ENCODE results near the gene SLC30A9. TPM values are rescaled to one million over a fixed set of nuclear protein-coding genes. Genes with fewer than 3 reads are reported as not detected.
A peak's percentile ranks its signal among the peaks of the same experiment; 100 is the strongest.

SLC30A9 gene
- total RNA-seq, 1 donor, result 58.3 TPM

DNA sequence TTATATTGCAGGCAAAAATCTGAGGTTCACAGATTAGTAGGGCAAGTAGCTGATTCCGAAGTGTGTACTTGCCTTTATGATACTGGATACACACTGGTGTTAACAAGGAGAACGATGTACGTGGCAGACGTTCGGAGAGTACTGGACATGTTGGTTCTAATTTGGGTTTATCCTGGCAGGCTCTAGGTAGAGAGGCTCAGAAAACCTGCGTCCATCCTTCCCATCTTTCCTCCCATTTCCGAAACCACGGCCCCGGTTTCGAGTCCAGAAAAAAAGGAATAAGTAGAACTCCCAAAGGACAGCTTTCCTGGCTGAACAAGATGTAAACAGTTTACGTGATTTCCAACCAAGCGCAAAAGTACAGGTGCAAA lies 351 bp upstream of the SLC30A9 start:
- Histone ChIP-seq H3K27ac (ENCODE audit: low read depth, low read length) (peak overlapping the region; percentile 91), H3K36me3 (ENCODE audit: insufficient read depth, low read length) (no peaks in the 10 kb centered on the region), H3K4me2 (ENCODE audit: insufficient read depth, low read length) (peak overlapping the region; percentile 81), H3K4me3 (ENCODE audit: insufficient read depth, low read length) (peak overlapping the region; percentile 89), H3K79me2 (ENCODE audit: insufficient read depth, low read length) (peaks cover 49% of the 10 kb centered on the region), H3K4me1 (ENCODE audit: insufficient read depth, low read length) (peaks cover 18% of the 10 kb centered on the region), H2AFZ (ENCODE audit: low read length) (peak overlapping the region; percentile 91), H3K27me3 (ENCODE audit: insufficient read depth, low read length) (no peaks in the 10 kb centered on the region), H3K9me3 (ENCODE audit: low read depth, low read length) (no peaks in the 10 kb centered on the region), H4K20me1 (ENCODE audit: insufficient read depth, low read length) (peaks cover 10% of the 10 kb centered on the region)
- no peak for DNase-seq (ENCODE audit: insufficient read length, low spot score, missing footprints)
- TF ChIP-seq, protein P1, sequence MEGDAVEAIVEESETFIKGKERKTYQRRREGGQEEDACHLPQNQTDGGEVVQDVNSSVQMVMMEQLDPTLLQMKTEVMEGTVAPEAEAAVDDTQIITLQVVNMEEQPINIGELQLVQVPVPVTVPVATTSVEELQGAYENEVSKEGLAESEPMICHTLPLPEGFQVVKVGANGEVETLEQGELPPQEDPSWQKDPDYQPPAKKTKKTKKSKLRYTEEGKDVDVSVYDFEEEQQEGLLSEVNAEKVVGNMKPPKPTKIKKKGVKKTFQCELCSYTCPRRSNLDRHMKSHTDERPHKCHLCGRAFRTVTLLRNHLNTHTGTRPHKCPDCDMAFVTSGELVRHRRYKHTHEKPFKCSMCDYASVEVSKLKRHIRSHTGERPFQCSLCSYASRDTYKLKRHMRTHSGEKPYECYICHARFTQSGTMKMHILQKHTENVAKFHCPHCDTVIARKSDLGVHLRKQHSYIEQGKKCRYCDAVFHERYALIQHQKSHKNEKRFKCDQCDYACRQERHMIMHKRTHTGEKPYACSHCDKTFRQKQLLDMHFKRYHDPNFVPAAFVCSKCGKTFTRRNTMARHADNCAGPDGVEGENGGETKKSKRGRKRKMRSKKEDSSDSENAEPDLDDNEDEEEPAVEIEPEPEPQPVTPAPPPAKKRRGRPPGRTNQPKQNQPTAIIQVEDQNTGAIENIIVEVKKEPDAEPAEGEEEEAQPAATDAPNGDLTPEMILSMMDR (IDR thresholded peaks at IDR 0.05; ENCODE audit: extremely low read depth, low read depth, low read length), result no peak

DNA sequence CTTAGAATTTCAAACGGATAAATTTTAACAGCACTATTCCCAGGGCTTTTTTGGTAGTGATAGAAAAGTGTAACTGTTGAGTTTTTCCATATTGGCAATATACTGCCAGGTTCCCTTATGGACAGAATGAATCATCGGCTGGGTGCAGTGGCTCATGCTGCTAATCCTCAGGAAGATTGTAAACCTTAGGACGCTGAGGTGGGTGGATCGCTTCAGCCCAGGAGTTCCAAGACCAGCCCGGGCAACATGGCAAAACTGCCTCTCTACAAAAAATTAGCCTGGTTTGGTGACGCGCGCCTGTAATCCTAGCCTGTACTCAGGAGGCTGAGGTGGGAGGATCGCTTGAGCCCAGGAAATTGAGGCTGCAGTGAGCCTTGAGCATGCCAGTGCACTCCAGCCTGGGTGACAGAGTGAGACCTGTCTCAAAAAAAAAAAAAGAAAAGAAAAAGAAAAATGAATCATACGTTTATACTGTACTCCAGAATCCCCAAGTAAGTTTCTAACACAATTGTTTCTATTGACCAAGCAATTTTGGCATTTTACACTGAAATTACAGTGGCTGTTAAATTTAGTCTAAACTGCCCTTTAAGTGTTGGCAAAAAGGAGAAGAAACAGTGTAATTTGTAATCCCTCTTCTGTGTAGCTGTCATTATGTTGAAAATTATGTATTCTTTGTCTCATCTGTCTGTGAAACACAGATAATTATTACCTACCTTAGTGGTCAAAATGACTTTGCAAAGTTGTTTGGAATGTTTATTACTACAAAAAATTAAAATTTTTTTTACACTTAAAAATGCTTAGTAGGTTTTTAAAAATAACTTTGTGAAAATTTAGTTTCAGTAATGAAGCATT lies 1.8 kb downstream of the SLC30A9 start:
- no peaks in the 10 kb centered on the region for H3K9me3 ChIP-seq (ENCODE audit: low read depth, low read length)
- H3K36me3 ChIP-seq (ENCODE audit: insufficient read depth, low read length), result no peaks in the 10 kb centered on the region
- H3K4me3 ChIP-seq (ENCODE audit: insufficient read depth, low read length), result peak overlapping the region; percentile 89
- peak overlapping the region; percentile 91 for H3K27ac ChIP-seq (ENCODE audit: low read depth, low read length)
- peaks cover 18% of the 10 kb centered on the region for H3K4me1 ChIP-seq (ENCODE audit: insufficient read depth, low read length)
- H3K4me2 ChIP-seq (ENCODE audit: insufficient read depth, low read length), result peak overlapping the region; percentile 81
- TF ChIP-seq, protein P1 (IDR thresholded peaks at IDR 0.05; ENCODE audit: extremely low read depth, low read depth, low read length), result no peak
- H3K27me3 ChIP-seq (ENCODE audit: insufficient read depth, low read length), result no peaks in the 10 kb centered on the region
- no peak for DNase-seq (ENCODE audit: insufficient read length, low spot score, missing footprints)
- no peak overlapping the region for H2AFZ ChIP-seq (ENCODE audit: low read length)
- H4K20me1 ChIP-seq (ENCODE audit: insufficient read depth, low read length), result peaks cover 13% of the 10 kb centered on the region
- H3K79me2 ChIP-seq (ENCODE audit: insufficient read depth, low read length), result peaks cover 69% of the 10 kb centered on the region

DNA sequence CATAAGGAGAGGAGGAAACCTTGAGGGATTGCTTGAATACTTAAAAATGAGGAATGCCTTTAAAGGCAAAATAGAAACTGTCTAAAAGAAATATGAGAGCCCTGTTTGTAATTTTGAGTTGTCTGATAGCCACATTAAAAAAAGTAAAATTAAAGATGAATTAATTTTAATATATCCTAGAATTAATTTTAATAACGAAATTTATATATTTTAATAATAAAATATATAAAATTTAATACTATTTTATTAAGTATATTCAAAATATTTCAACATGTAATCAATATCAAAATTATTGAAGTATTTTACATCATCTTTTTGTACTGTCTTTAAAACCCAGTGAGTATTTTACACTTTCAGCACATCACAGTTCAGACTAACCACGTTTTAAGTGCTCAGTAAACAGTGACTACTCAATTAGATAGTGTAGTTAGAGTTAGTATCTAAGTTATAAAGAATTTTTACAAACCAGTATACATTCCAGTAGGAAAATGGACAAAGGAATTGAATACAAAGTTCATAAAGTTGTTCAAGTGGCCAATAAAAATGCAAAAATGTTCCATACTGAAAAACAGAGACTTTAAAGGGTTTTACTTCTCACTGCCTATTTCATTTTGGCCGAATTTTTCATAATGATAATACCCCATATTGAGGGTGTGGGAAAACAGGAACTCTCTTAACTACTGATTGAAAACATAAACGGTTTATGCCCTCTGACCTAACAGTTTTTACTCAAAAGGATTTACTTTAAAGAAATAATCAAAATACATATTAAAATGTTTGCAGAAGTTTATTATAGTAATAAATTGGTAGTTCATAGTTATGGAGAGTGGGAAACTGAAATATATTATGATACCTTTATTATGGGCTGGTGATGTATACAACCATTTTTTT lies 2.9 kb downstream of the SLC30A9 start:
- H3K79me2 ChIP-seq (ENCODE audit: insufficient read depth, low read length), result peaks cover 80% of the 10 kb centered on the region
- H3K4me2 ChIP-seq (ENCODE audit: insufficient read depth, low read length), result peak overlapping the region; percentile 81
- H3K27ac ChIP-seq (ENCODE audit: low read depth, low read length), result no peak overlapping the region
- no peaks in the 10 kb centered on the region for H3K9me3 ChIP-seq (ENCODE audit: low read depth, low read length)
- TF ChIP-seq, protein P1 (IDR thresholded peaks at IDR 0.05; ENCODE audit: extremely low read depth, low read depth, low read length), result no peak
- H3K27me3 ChIP-seq (ENCODE audit: insufficient read depth, low read length), result no peaks in the 10 kb centered on the region
- DNase-seq (ENCODE audit: insufficient read length, low spot score, missing footprints), result no peak
- H3K4me1 ChIP-seq (ENCODE audit: insufficient read depth, low read length), result peaks cover 18% of the 10 kb centered on the region
- H3K4me3 ChIP-seq (ENCODE audit: insufficient read depth, low read length), result no peak overlapping the region
- no peak overlapping the region for H2AFZ ChIP-seq (ENCODE audit: low read length)
- peaks cover 18% of the 10 kb centered on the region for H4K20me1 ChIP-seq (ENCODE audit: insufficient read depth, low read length)
- H3K36me3 ChIP-seq (ENCODE audit: insufficient read depth, low read length), result no peaks in the 10 kb centered on the region
